HEK293 (cell line): ENCODE data around the gene CASKIN1.
A peak's percentile ranks its signal among the peaks of the same experiment; 100 is the strongest.

Experiments
- BCL11A ChIP-seq: fragments of 450-650 bp; formaldehyde crosslinking; IDR thresholded peaks from 2 replicates; pipeline ENCODE4 v1.5.1; 2016; ENCODE audit warnings: low read depth, missing biosample characterization, missing genetic modification characterization
- BCL6B ChIP-seq: fragments of 450-650 bp; formaldehyde crosslinking; IDR thresholded peaks from 2 replicates; pipeline ENCODE4 v1.5.1; 2017; ENCODE audit warnings: missing biosample characterization, missing genetic modification characterization
- FEZF1 ChIP-seq: fragments of 450-650 bp; formaldehyde crosslinking; IDR thresholded peaks from 2 replicates; pipeline ENCODE4 v1.5.1; 2016; ENCODE audit warnings: missing biosample characterization, missing genetic modification characterization
- GLI2 ChIP-seq: fragments of 450-650 bp; formaldehyde crosslinking; IDR thresholded peaks from 2 replicates; pipeline ENCODE4; 2017; ENCODE audit warnings: missing biosample characterization, missing genetic modification characterization, low read depth, borderline replicate concordance
- GLIS1 ChIP-seq: fragments of 450-650 bp; formaldehyde crosslinking; IDR thresholded peaks from 2 replicates; pipeline ENCODE4 v1.5.1; 2016; ENCODE audit warnings: missing biosample characterization, missing genetic modification characterization
- GLIS2 ChIP-seq: fragments of 450-650 bp; formaldehyde crosslinking; IDR thresholded peaks from 2 replicates; pipeline ENCODE4 v1.5.1; 2016; ENCODE audit warnings: missing biosample characterization, missing genetic modification characterization
- HOXA7 ChIP-seq: sonication (generic); formaldehyde crosslinking; IDR thresholded peaks from 2 replicates; pipeline ENCODE4 v1.8.1; 2022; ENCODE audit warnings: missing genetic modification reagents, borderline replicate concordance
- HOXD13 ChIP-seq: sonication (generic); formaldehyde crosslinking; IDR thresholded peaks from 2 replicates; pipeline ENCODE4 v1.8.0; 2022; ENCODE audit warnings: missing genetic modification reagents, borderline replicate concordance
- KLF7 ChIP-seq: fragments of 450-650 bp; formaldehyde crosslinking; IDR thresholded peaks from 2 replicates; pipeline ENCODE4 v1.5.1; 2016; ENCODE audit warnings: missing biosample characterization, missing genetic modification characterization, borderline replicate concordance
- SCRT1 ChIP-seq: fragments of 450-650 bp; formaldehyde crosslinking; IDR thresholded peaks from 2 replicates; pipeline ENCODE4 v1.5.1; 2016; ENCODE audit warnings: missing biosample characterization, missing genetic modification characterization, borderline replicate concordance
- SCRT2 ChIP-seq: fragments of 450-650 bp; formaldehyde crosslinking; IDR thresholded peaks from 2 replicates; pipeline ENCODE4 v1.5.1; 2016; ENCODE audit warnings: missing biosample characterization, missing genetic modification characterization
- SETDB1 ChIP-seq: IDR thresholded peaks from one replicate; pipeline ENCODE4 v1.6.1; 2017; ENCODE audit warnings: mild to moderate bottlenecking, low read length, moderate library complexity, mixed read lengths; ENCODE audit not compliant: insufficient read length
- YY1 ChIP-seq: fragments of 450-650 bp; formaldehyde crosslinking; IDR thresholded peaks from 2 replicates; pipeline ENCODE4 v1.5.1; 2018; ENCODE audit warnings: missing biosample characterization, missing genetic modification characterization
- ZBTB10 ChIP-seq: fragments of 450-650 bp; formaldehyde crosslinking; IDR thresholded peaks from 2 replicates; pipeline ENCODE4 v1.5.1; 2016; ENCODE audit warnings: missing biosample characterization, missing genetic modification characterization
- ZBTB21 ChIP-seq: fragments of 450-650 bp; formaldehyde crosslinking; IDR thresholded peaks from 2 replicates; pipeline ENCODE4 v1.5.1; 2017; ENCODE audit warnings: missing biosample characterization, missing genetic modification characterization
- ZIC2 ChIP-seq: fragments of 450-650 bp; formaldehyde crosslinking; IDR thresholded peaks from 2 replicates; pipeline ENCODE4 v1.5.1; 2016; ENCODE audit warnings: missing biosample characterization, missing genetic modification characterization
- ZNF114 ChIP-seq: fragments of 450-650 bp; formaldehyde crosslinking; IDR thresholded peaks from 2 replicates; pipeline ENCODE4 v1.5.0; 2017; ENCODE audit warnings: missing biosample characterization, missing genetic modification characterization
- ZNF132 ChIP-seq: fragments of 450-650 bp; formaldehyde crosslinking; IDR thresholded peaks from 2 replicates; pipeline ENCODE4 v1.5.1; 2017; ENCODE audit warnings: missing biosample characterization, missing genetic modification characterization, borderline replicate concordance
- ZNF133 ChIP-seq: fragments of 450-650 bp; formaldehyde crosslinking; IDR thresholded peaks from 2 replicates; pipeline ENCODE4 v1.5.1; 2016; ENCODE audit warnings: missing biosample characterization, missing genetic modification characterization
- ZNF138 ChIP-seq: fragments of 450-650 bp; formaldehyde crosslinking; IDR thresholded peaks from 2 replicates; pipeline ENCODE4 v1.5.1; 2016; ENCODE audit warnings: missing biosample characterization, missing genetic modification characterization, borderline replicate concordance
- ZNF2 ChIP-seq: fragments of 450-650 bp; formaldehyde crosslinking; IDR thresholded peaks from 2 replicates; pipeline ENCODE4 v1.5.1; 2016; ENCODE audit warnings: missing biosample characterization, missing genetic modification characterization
- ZNF211 ChIP-seq: fragments of 450-650 bp; formaldehyde crosslinking; IDR thresholded peaks from 2 replicates; pipeline ENCODE4 v1.5.1; 2016; ENCODE audit warnings: low read depth, missing biosample characterization, missing genetic modification characterization
- ZNF274 ChIP-seq, 2 experiments: fragments of 200-500 bp in 1 of 2; fragments of 450-650 bp in 1 of 2; sonication (Bioruptor generic) in 1 of 2; formaldehyde crosslinking in 1 of 2; IDR thresholded peaks; 2 replicates each; pipeline versions ENCODE4 v1.5.1 to v1.6.1; 2014 to 2016; ENCODE audit warnings: borderline replicate concordance in 1 of 2, inconsistent platforms in 1 of 2, low read length in 1 of 2, missing biosample characterization in 1 of 2, missing genetic modification characterization in 1 of 2
- ZNF302 ChIP-seq: fragments of 450-650 bp; formaldehyde crosslinking; IDR thresholded peaks from 2 replicates; pipeline ENCODE4 v1.5.1; 2016; ENCODE audit warnings: missing biosample characterization, missing genetic modification characterization, low read depth
- ZNF341 ChIP-seq: fragments of 450-650 bp; formaldehyde crosslinking; IDR thresholded peaks from 2 replicates; pipeline ENCODE4; 2016; ENCODE audit warnings: low read depth, missing biosample characterization, missing genetic modification characterization
- ZNF366 ChIP-seq: fragments of 450-650 bp; formaldehyde crosslinking; conservative IDR thresholded peaks from 2 replicates; pipeline ENCODE4 v1.5.1; 2016; ENCODE audit warnings: missing biosample characterization, missing genetic modification characterization
- ZNF394 ChIP-seq: fragments of 450-650 bp; formaldehyde crosslinking; IDR thresholded peaks from 2 replicates; pipeline ENCODE4 v1.5.1; 2016; ENCODE audit warnings: missing biosample characterization, missing genetic modification characterization, mild to moderate bottlenecking, moderate library complexity, borderline replicate concordance
- ZNF404 ChIP-seq: fragments of 450-650 bp; formaldehyde crosslinking; IDR thresholded peaks from 2 replicates; pipeline ENCODE4 v1.5.1; 2017; ENCODE audit warnings: missing biosample characterization, missing genetic modification characterization
- ZNF416 ChIP-seq: fragments of 450-650 bp; formaldehyde crosslinking; IDR thresholded peaks from 2 replicates; pipeline ENCODE4 v1.5.1; 2016; ENCODE audit warnings: missing biosample characterization, missing genetic modification characterization
- ZNF530 ChIP-seq: fragments of 450-650 bp; formaldehyde crosslinking; IDR thresholded peaks from 2 replicates; pipeline ENCODE4 v1.5.1; 2016; ENCODE audit warnings: low read depth, missing biosample characterization, missing genetic modification characterization
- ZNF544 ChIP-seq: fragments of 450-650 bp; formaldehyde crosslinking; IDR thresholded peaks from 2 replicates; pipeline ENCODE4 v1.5.0; 2017; ENCODE audit warnings: missing biosample characterization, missing genetic modification characterization
- ZNF549 ChIP-seq: fragments of 450-650 bp; IDR thresholded peaks from 2 replicates; pipeline ENCODE4 v1.5.1; 2018; ENCODE audit warnings: missing biosample characterization, missing genetic modification characterization, mild to moderate bottlenecking, inconsistent platforms, moderate library complexity
- ZNF555 ChIP-seq: fragments of 450-650 bp; formaldehyde crosslinking; conservative IDR thresholded peaks from 2 replicates; pipeline ENCODE4 v1.5.1; 2017; ENCODE audit warnings: missing biosample characterization, mild to moderate bottlenecking, missing genetic modification characterization, inconsistent platforms
- ZNF560 ChIP-seq: fragments of 450-650 bp; formaldehyde crosslinking; IDR thresholded peaks from 2 replicates; pipeline ENCODE4 v1.5.1; 2017; ENCODE audit warnings: missing biosample characterization, missing genetic modification characterization, borderline replicate concordance
- ZNF629 ChIP-seq: fragments of 450-650 bp; formaldehyde crosslinking; IDR thresholded peaks from 2 replicates; pipeline ENCODE4 v1.5.1; 2017; ENCODE audit warnings: missing biosample characterization, missing genetic modification characterization
- ZNF701 ChIP-seq: fragments of 450-650 bp; formaldehyde crosslinking; IDR thresholded peaks from 2 replicates; pipeline ENCODE4 v1.5.1; 2016; ENCODE audit warnings: missing biosample characterization, missing genetic modification characterization
- ZNF707 ChIP-seq: fragments of 450-650 bp; formaldehyde crosslinking; IDR thresholded peaks from 2 replicates; pipeline ENCODE4 v1.5.1; 2016; ENCODE audit warnings: missing biosample characterization, missing genetic modification characterization
- ZNF747 ChIP-seq: fragments of 450-650 bp; formaldehyde crosslinking; IDR thresholded peaks from 2 replicates; pipeline ENCODE4 v1.5.1; 2016; ENCODE audit warnings: missing biosample characterization, missing genetic modification characterization
- ZNF776 ChIP-seq: fragments of 450-650 bp; formaldehyde crosslinking; IDR thresholded peaks from 2 replicates; pipeline ENCODE4 v1.5.0; 2017; ENCODE audit warnings: missing biosample characterization, missing genetic modification characterization, borderline replicate concordance

The CASKIN1 gene

GRCh38 chr16:2155091-2155950, 41.1 kb downstream of the CASKIN1 start, which contains the start of gene TRAF7 (continued):
- TF ChIP-seq ZNF560 (tag by site-specific recombination) (no peak), ZNF549 (tag by site-specific recombination) (no peak), ZNF629 (tag by site-specific recombination) (peak; percentile 32; the same call in 1 of the 2 replicates), HOXD13 (CRISPR knock-in tag) (no peak), ZNF776 (no peak), ZNF544 (tag by site-specific recombination) (no peak), KLF7 (no peak), ZNF394 (tag by site-specific recombination) (0 out of 2 replicates have a peak, but pooled peaks have one; percentile 44), GLIS1 (no peak), ZNF114 (no peak), ZBTB10 (tag by site-specific recombination) (no peak), ZNF747 (no peak), YY1 (tag by site-specific recombination) (peak; percentile 65), ZNF211 (tag by site-specific recombination) (no peak), ZIC2 (no peak; the same call in 1 of the 2 replicates), GLIS2 (tag by site-specific recombination) (no peak), ZNF366 (tag by site-specific recombination) (no peak), FEZF1 (tag by site-specific recombination) (peak; percentile 67), ZNF132 (tag by site-specific recombination) (no peak), ZBTB21 (tag by site-specific recombination) (no peak), ZNF416 (tag by site-specific recombination) (no peak), SCRT1 (tag by site-specific recombination) (no peak), HOXA7 (CRISPR knock-in tag) (no peak), ZNF274 (IDR thresholded peaks at IDR 0.05; ENCODE audit: low read length) (no peak), ZNF274 (tag by site-specific recombination; IDR thresholded peaks at IDR 0.05; ENCODE audit: borderline replicate concordance) (no peak), ZNF138 (no peak), ZNF707 (tag by site-specific recombination) (no peak), ZNF555 (no peak), ZNF404 (tag by site-specific recombination) (no peak), ZNF341 (tag by site-specific recombination) (peak; percentile 53), ZNF133 (tag by site-specific recombination) (no peak), SCRT2 (tag by site-specific recombination) (no peak; the same call in 1 of the 2 replicates), BCL6B (no peak), SETDB1 (no peak), ZNF701 (tag by site-specific recombination) (no peak), ZNF302 (tag by site-specific recombination) (no peak), GLI2 (tag by site-specific recombination) (no peak), ZNF2 (peak; percentile 86; the same call in 1 of the 2 replicates), ZNF530 (tag by site-specific recombination) (no peak), BCL11A (tag by site-specific recombination) (no peak)
